ENCODE results near the gene TMEM236.

TMEM236 gene

DNA sequence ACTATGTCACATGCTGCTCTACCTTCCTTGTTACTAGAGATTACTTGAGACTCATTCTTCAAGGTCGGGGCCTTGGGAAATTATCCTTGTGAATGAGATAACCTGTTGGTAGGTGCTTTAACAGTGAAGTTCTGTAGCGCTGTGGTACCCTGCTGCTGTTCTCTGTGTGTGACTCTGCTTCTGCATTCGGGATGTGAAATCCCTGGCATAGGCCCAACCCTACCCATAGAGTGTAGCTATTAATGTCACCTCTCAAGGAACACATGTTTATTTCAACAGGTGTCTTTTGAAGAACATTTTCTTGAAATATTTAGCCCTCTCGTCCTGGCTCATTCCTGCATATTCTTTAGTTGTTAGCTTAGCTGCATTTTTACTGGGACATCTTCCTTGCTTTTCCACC, 41.8 kb upstream of the TMEM236 start:
- TF ChIP-seq, protein P1, sequence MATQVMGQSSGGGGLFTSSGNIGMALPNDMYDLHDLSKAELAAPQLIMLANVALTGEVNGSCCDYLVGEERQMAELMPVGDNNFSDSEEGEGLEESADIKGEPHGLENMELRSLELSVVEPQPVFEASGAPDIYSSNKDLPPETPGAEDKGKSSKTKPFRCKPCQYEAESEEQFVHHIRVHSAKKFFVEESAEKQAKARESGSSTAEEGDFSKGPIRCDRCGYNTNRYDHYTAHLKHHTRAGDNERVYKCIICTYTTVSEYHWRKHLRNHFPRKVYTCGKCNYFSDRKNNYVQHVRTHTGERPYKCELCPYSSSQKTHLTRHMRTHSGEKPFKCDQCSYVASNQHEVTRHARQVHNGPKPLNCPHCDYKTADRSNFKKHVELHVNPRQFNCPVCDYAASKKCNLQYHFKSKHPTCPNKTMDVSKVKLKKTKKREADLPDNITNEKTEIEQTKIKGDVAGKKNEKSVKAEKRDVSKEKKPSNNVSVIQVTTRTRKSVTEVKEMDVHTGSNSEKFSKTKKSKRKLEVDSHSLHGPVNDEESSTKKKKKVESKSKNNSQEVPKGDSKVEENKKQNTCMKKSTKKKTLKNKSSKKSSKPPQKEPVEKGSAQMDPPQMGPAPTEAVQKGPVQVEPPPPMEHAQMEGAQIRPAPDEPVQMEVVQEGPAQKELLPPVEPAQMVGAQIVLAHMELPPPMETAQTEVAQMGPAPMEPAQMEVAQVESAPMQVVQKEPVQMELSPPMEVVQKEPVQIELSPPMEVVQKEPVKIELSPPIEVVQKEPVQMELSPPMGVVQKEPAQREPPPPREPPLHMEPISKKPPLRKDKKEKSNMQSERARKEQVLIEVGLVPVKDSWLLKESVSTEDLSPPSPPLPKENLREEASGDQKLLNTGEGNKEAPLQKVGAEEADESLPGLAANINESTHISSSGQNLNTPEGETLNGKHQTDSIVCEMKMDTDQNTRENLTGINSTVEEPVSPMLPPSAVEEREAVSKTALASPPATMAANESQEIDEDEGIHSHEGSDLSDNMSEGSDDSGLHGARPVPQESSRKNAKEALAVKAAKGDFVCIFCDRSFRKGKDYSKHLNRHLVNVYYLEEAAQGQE (IDR thresholded peaks at IDR 0.05; ENCODE audit: insufficient read depth in 1 of 2, low read depth in 2 of 2, low read length in 2 of 2) = no peak
- no peak for TF ChIP-seq POLR2AphosphoS5 (IDR thresholded peaks at IDR 0.05; ENCODE audit: low read depth, low read length)
- no peak for TF ChIP-seq FOXP2 (optimal IDR thresholded peaks at IDR 0.05; ENCODE audit: borderline replicate concordance, extremely low read depth, extremely low read length, insufficient read depth)
- TF ChIP-seq TAF1 (IDR thresholded peaks at IDR 0.05; ENCODE audit: borderline replicate concordance, insufficient read depth, low read length) = no peak
- no peak for TF ChIP-seq SIN3A (IDR thresholded peaks at IDR 0.05; ENCODE audit: borderline replicate concordance, insufficient read depth, low read length)

DNA sequence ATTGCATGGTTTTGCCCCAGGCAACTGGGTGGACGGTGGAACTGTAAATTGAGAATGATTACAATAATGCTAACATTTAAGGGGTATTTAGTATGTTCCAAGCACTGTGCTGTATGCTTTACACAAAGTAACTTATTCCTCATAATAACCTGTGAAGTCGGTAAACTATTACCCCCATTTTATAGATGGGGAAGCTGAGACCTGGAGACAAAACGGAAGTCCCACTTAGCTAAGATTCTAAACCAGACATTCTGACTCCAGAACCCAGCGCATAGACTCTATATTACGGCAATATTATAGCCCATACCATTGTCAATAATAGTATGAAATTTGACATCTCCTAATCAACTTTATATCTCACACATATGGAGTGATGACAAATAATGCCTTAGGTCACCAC, 39.9 kb upstream of the TMEM236 start:
- TF ChIP-seq POLR2AphosphoS5 (IDR thresholded peaks at IDR 0.05; ENCODE audit: low read depth, low read length) = no peak
- no peak for TF ChIP-seq SIN3A (IDR thresholded peaks at IDR 0.05; ENCODE audit: borderline replicate concordance, insufficient read depth, low read length)
- no peak for TF ChIP-seq FOXP2 (optimal IDR thresholded peaks at IDR 0.05; ENCODE audit: borderline replicate concordance, extremely low read depth, extremely low read length, insufficient read depth)
- TF ChIP-seq, protein P1 (IDR thresholded peaks at IDR 0.05; ENCODE audit: insufficient read depth in 1 of 2, low read depth in 2 of 2, low read length in 2 of 2) = no peak
- TF ChIP-seq TAF1 (IDR thresholded peaks at IDR 0.05; ENCODE audit: borderline replicate concordance, insufficient read depth, low read length) = no peak

DNA sequence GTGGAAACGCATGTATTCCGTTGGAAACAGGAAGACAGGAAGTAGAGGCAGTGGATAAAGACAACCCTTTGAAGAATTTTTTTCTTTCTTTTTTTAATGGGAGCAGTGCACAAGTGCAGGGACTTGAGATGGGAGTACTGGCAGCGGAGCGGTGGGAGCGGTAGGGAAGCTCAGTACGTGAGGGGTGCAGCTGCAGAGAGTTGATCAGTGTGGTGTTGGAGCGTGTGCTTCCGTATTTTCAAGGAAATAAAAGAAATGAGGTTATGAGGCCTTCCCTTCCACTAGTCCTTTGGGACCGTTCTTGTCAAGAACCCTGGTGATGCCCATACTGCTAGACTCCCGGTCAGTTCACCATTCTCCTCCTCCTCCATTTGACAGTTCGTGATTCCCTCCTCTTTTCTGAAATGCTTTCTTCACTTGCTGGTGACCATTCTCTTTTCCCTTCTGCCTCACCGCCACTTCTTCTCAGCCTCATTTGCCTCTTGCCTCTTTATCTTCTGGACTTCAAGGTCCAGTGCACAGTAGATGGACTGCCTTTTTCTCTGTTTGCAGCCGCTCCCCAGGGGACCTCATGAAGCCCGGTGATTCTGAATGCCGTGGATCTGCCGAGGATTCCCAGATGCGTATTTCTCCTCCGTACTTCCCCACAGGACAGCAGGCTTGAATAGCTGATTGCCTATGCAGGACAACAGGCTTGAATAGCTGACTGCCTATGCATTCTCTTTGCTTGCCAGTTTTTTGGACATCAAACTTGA, 39.1 kb upstream of the TMEM236 start:
- TF ChIP-seq POLR2AphosphoS5 (IDR thresholded peaks at IDR 0.05; ENCODE audit: low read depth, low read length) = no peak
- no peak for TF ChIP-seq TAF1 (IDR thresholded peaks at IDR 0.05; ENCODE audit: borderline replicate concordance, insufficient read depth, low read length)
- TF ChIP-seq, protein P1 (IDR thresholded peaks at IDR 0.05; ENCODE audit: insufficient read depth in 1 of 2, low read depth in 2 of 2, low read length in 2 of 2) = no peak
- no peak for TF ChIP-seq SIN3A (IDR thresholded peaks at IDR 0.05; ENCODE audit: borderline replicate concordance, insufficient read depth, low read length)
- TF ChIP-seq FOXP2 (optimal IDR thresholded peaks at IDR 0.05; ENCODE audit: borderline replicate concordance, extremely low read depth, extremely low read length, insufficient read depth) = no peak

DNA sequence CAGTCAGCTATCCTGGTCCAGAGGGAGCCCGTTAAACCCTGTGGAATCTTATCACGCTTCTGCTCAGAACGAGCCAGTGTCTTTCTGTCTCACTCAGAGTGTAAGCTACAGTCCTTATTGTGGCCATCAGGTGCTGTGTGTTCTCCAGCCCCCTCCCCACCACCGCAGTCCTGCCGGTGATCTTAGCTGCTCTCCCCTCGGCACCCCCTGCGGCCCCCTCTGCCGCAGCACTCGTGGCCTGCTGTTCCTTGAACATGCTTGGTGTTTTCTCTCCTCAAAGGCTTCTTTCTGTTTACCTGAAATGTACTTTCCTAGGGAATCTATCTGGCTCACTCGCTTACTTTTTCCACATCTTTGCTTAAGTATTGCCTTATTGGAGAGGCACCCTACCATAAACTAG, 38.2 kb upstream of the TMEM236 start:
- TF ChIP-seq POLR2AphosphoS5 (IDR thresholded peaks at IDR 0.05; ENCODE audit: low read depth, low read length) = no peak
- no peak for TF ChIP-seq SIN3A (IDR thresholded peaks at IDR 0.05; ENCODE audit: borderline replicate concordance, insufficient read depth, low read length)

DNA sequence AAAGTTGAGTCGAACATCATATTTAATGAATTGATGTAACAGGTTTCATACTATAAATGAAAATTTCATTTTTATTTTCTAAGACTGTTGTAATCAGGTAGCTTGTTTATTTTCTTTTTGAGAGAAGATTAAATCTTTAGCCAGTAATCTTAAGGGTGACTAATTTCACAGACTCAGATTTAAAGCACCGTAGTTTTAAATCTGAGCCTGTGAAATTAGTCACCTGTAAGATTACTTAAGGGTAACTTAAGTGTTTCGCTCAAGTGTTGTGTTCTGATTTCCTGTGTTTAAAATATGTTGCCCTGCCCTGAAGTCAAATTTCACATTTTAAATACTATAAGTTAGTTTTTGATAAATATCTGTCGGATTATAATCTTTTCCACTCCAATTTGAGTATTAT, 35.8 kb upstream of the TMEM236 start:
- TF ChIP-seq POLR2AphosphoS5 (IDR thresholded peaks at IDR 0.05; ENCODE audit: low read depth, low read length) (no peak), TAF1 (IDR thresholded peaks at IDR 0.05; ENCODE audit: borderline replicate concordance, insufficient read depth, low read length) (no peak), FOXP2 (optimal IDR thresholded peaks at IDR 0.05; ENCODE audit: borderline replicate concordance, extremely low read depth, extremely low read length, insufficient read depth) (no peak), SIN3A (IDR thresholded peaks at IDR 0.05; ENCODE audit: borderline replicate concordance, insufficient read depth, low read length) (no peak)
- TF ChIP-seq, protein P1 (IDR thresholded peaks at IDR 0.05; ENCODE audit: insufficient read depth in 1 of 2, low read depth in 2 of 2, low read length in 2 of 2) = no peak

Measured in PFSK-1 (cell line).